Nephron progenitor cell (in vitro differentiated cells): ENCODE data around the gene CGNL1.

Experiments used
- DNase-seq: peaks from one replicate; pipeline ENCODE4 v3.0.0; 2021
- H3K27ac Mint-ChIP-seq: 2 replicates; pipeline ENCODE4 v1.8.0; 2021; ENCODE audit warnings: mild to moderate bottlenecking, moderate library complexity, mixed read lengths
- H3K27me3 Mint-ChIP-seq: 2 replicates; pipeline ENCODE4 v1.8.0; 2021; ENCODE audit warnings: mild to moderate bottlenecking, low read depth, mixed read lengths; ENCODE audit not compliant: poor library complexity
- H3K36me3 Mint-ChIP-seq: 2 replicates; pipeline ENCODE4 v1.8.0; 2021; ENCODE audit warnings: low read depth, mixed read lengths
- H3K4me1 Mint-ChIP-seq: 2 replicates; pipeline ENCODE4 v1.8.0; 2021; ENCODE audit warnings: mixed read lengths
- H3K4me3 Mint-ChIP-seq: 2 replicates; pipeline ENCODE4 v1.8.0; 2021; ENCODE audit warnings: mild to moderate bottlenecking, moderate library complexity, mixed read lengths
- H3K9me3 Mint-ChIP-seq: 2 replicates; pipeline ENCODE4 v1.8.0; 2021; ENCODE audit warnings: mild to moderate bottlenecking, moderate library complexity, mixed read lengths
- CTCF ChIP-seq: fragments of 200-600 bp; sonication (generic); IDR thresholded peaks from 2 replicates; pipeline ENCODE4 v1.5.0; 2021; ENCODE audit warnings: antibody characterized with exemption

The CGNL1 gene

GRCh38 chr15:57375827-57376695 lies at the start of gene CGNL1:
Gene CGNL1, plus strand, starts transcription at chr15:57376505. Its CDS starts 61,495 bp downstream, at chr15:57438000.
- Mint-ChIP-seq H3K36me3 (no peaks in the 10 kb centered on the region), H3K9me3 (no peaks in the 10 kb centered on the region), H3K27ac (no peak within 1 kb of the TSS), H3K4me3 (peak within 1 kb of the TSS; percentile 87), H3K27me3 (peaks cover 56% of the 10 kb centered on the region), H3K4me1 (peaks cover 37% of the 10 kb centered on the region)
- DNase-seq = peak; percentile 78
- TF ChIP-seq CTCF = no peak

GRCh38 chr15:57327985-57328471 lies 48.3 kb upstream of the CGNL1 start:
- H3K4me3 Mint-ChIP-seq = no peak overlapping the region
- TF ChIP-seq CTCF = no peak
- H3K4me1 Mint-ChIP-seq = peaks cover 36% of the 10 kb centered on the region
- H3K27me3 Mint-ChIP-seq = peaks cover 15% of the 10 kb centered on the region
- no peak for DNase-seq
- H3K9me3 Mint-ChIP-seq = no peaks in the 10 kb centered on the region
- no peaks in the 10 kb centered on the region for H3K36me3 Mint-ChIP-seq
- H3K27ac Mint-ChIP-seq = no peak overlapping the region

GRCh38 chr15:57328479-57328878 lies 47.8 kb upstream of the CGNL1 start:
- Mint-ChIP-seq H3K4me1 (peaks cover 32% of the 10 kb centered on the region), H3K36me3 (no peaks in the 10 kb centered on the region), H3K27me3 (peaks cover 16% of the 10 kb centered on the region), H3K27ac (peak overlapping the region; percentile 52), H3K9me3 (no peaks in the 10 kb centered on the region), H3K4me3 (no peak overlapping the region)
- no peak for TF ChIP-seq CTCF
- DNase-seq = no peak

- Mint-ChIP-seq H3K9me3 (no peaks in the 10 kb centered on the region), H3K4me3 (no peak overlapping the region), H3K27me3 (peaks cover 16% of the 10 kb centered on the region), H3K27ac (no peak overlapping the region), H3K36me3 (no peaks in the 10 kb centered on the region), H3K4me1 (peaks cover 28% of the 10 kb centered on the region)
- no peak for TF ChIP-seq CTCF
- DNase-seq = no peak
Measured at GRCh38 chr15:57328897-57329296, 47.4 kb upstream of the CGNL1 start.

GRCh38 chr15:57329582-57330367 lies 46.5 kb upstream of the CGNL1 start:
- no peak overlapping the region for H3K27ac Mint-ChIP-seq
- peaks cover 32% of the 10 kb centered on the region for H3K4me1 Mint-ChIP-seq
- H3K4me3 Mint-ChIP-seq = no peak overlapping the region
- no peak for DNase-seq
- no peaks in the 10 kb centered on the region for H3K36me3 Mint-ChIP-seq
- H3K9me3 Mint-ChIP-seq = no peaks in the 10 kb centered on the region
- no peak for TF ChIP-seq CTCF
- H3K27me3 Mint-ChIP-seq = peaks cover 16% of the 10 kb centered on the region
